K562 (cell line): ENCODE results near the gene CCDC194. TPM values are rescaled to one million over a fixed set of nuclear protein-coding genes. Genes with fewer than 3 reads are reported as not detected.

Experiments used
- ESRRB ChIP-seq: fragments of 250-450 bp; sonication (Bioruptor Pico); IDR thresholded peaks from 2 replicates; pipeline ENCODE4 v1.5.0; 2020; ENCODE audit warnings: mild to moderate bottlenecking, moderate library complexity, borderline replicate concordance
- FOS ChIP-seq: IDR thresholded peaks from 3 replicates; pipeline ENCODE4 v1.6.1; 2011; ENCODE audit not compliant: insufficient read length; ENCODE audit errors: extremely low read depth
- FOXA3 ChIP-seq, 2 experiments: fragments of 450-650 bp in 1 of 2; sonication (generic) in 1 of 2; formaldehyde crosslinking; IDR thresholded peaks in 1 of 2; conservative IDR thresholded peaks in 1 of 2; 2 replicates each; pipeline versions ENCODE4 v1.4.0 to v1.8.0; 2020 to 2022; ENCODE audit warnings: mild to moderate bottlenecking in 2 of 2, missing genetic modification reagents in 1 of 2
- FOXJ3 ChIP-seq: sonication (generic); formaldehyde crosslinking; IDR thresholded peaks from 2 replicates; pipeline ENCODE4 v1.4.0; 2020; ENCODE audit warnings: mild to moderate bottlenecking, missing genetic modification reagents
- HCFC1 ChIP-seq: IDR thresholded peaks from 2 replicates; pipeline ENCODE4 v1.6.1; 2012; ENCODE audit warnings: low read depth, low read length, improper control_type of control experiment
- HDAC2 ChIP-seq: fragments of 450-650 bp; IDR thresholded peaks from 2 replicates; pipeline ENCODE4 v1.6.1; 2016; ENCODE audit warnings: mild to moderate bottlenecking
- MTA1 ChIP-seq: fragments of 450-650 bp; IDR thresholded peaks from 2 replicates; pipeline ENCODE4 v1.6.1; 2017; ENCODE audit warnings: borderline replicate concordance
- NCOR1 ChIP-seq: fragments of 450-650 bp; IDR thresholded peaks from 2 replicates; pipeline ENCODE4 v1.6.1; 2016; ENCODE audit warnings: mild to moderate bottlenecking, moderate library complexity
- PCBP1 ChIP-seq: fragments of 200-400 bp; formaldehyde crosslinking; IDR thresholded peaks from 2 replicates; pipeline ENCODE4 v1.6.1; 2018; ENCODE audit warnings: mild to moderate bottlenecking, low read depth, low read length; ENCODE audit not compliant: poor library complexity, severe bottlenecking
- RCOR1 ChIP-seq, 2 experiments: IDR thresholded peaks; 2 replicates each; pipeline ENCODE4 v1.6.1; 2012; ENCODE audit warnings: low read depth in 2 of 2, low read length in 2 of 2, borderline replicate concordance in 1 of 2, improper control_type of control experiment in 1 of 2
- SREBF1 ChIP-seq: fragments of 150-350 bp; IDR thresholded peaks from 2 replicates; pipeline ENCODE4 v1.6.1; 2014; ENCODE audit warnings: antibody characterized with exemption, low read depth, low read length, borderline replicate concordance
- SUPT5H ChIP-seq: fragments of 450-650 bp; IDR thresholded peaks from 2 replicates; pipeline ENCODE4 v1.6.1; 2016
- TEAD1 ChIP-seq, 2 experiments: fragments of 450-650 bp in 1 of 2; sonication (generic) in 1 of 2; formaldehyde crosslinking; IDR thresholded peaks; 2 replicates each; pipeline versions ENCODE4 v1.4.0 to v1.8.0; 2020 to 2022; ENCODE audit warnings: mild to moderate bottlenecking in 2 of 2, missing genetic modification reagents in 1 of 2
- XRCC5 ChIP-seq: fragments of 200-400 bp; formaldehyde crosslinking; IDR thresholded peaks from 2 replicates; pipeline ENCODE4 v1.6.1; 2017; ENCODE audit warnings: low read depth, mild to moderate bottlenecking, low read length
- ZKSCAN8 ChIP-seq: fragments of 200-800 bp; sonication (Bioruptor generic); IDR thresholded peaks from 2 replicates; pipeline ENCODE4 v1.6.1; 2016; ENCODE audit warnings: missing genetic modification characterization, missing compliant biosample characterization
- ZNF121 ChIP-seq: sonication (generic); formaldehyde crosslinking; conservative IDR thresholded peaks from 2 replicates; pipeline ENCODE4 v1.8.0; 2022; ENCODE audit warnings: missing genetic modification reagents
- ZNF175 ChIP-seq: fragments of 200-800 bp; sonication (Bioruptor generic); IDR thresholded peaks from 2 replicates; pipeline ENCODE4 v1.6.1; 2016; ENCODE audit warnings: low read depth, mild to moderate bottlenecking, missing genetic modification characterization, missing compliant biosample characterization
- ZNF263 ChIP-seq: sonication (generic); formaldehyde crosslinking; IDR thresholded peaks from 2 replicates; pipeline ENCODE4 v1.8.0; 2022; ENCODE audit warnings: mild to moderate bottlenecking, missing genetic modification reagents, borderline replicate concordance
- ZNF347 ChIP-seq: fragments of 450-650 bp; formaldehyde crosslinking; IDR thresholded peaks from 2 replicates; pipeline ENCODE4 v1.4.0; 2020; ENCODE audit warnings: low read depth, mild to moderate bottlenecking, moderate library complexity
- polyA plus RNA-seq, 8 experiments: library from polyadenylated mRNA; depleted of rRNA in 4 of 8; stranded (reverse) in 5 of 8; unstranded in 3 of 8; fragments of >200 nt; fragmentation: Nextera tagmentation in 2 of 8; fragmentation: Illumina TruSeq in 1 of 8; extraction: Ambion mirVana in 2 of 8; extraction: Trizol in 1 of 8; gene quantifications; 2 replicates each; pipeline versions ENCODE4 v1.2.1 to v1.2.3, GENCODE V29; 2011 to 2014; ENCODE audit warnings: inconsistent platforms in 1 of 8, missing spikeins in 1 of 8
- total RNA-seq, 7 experiments: library from RNA; depleted of rRNA in 6 of 7; stranded (reverse); fragments of >200 nt in 6 of 7; fragmentation: Illumina TruSeq in 2 of 7; extraction: Trizol in 2 of 7; gene quantifications; 2 replicates each; pipeline versions ENCODE4 v1.2.1 to v1.2.3, GENCODE V29; 2011 to 2021; ENCODE audit warnings: low replicate concordance in 1 of 7
- TF ChIP-seq, protein P1 (sequence below), 3 experiments: IDR thresholded peaks in 2 of 3; conservative IDR thresholded peaks in 1 of 3; 2 replicates each; pipeline ENCODE4 v1.5.1; 2011 to 2012; ENCODE audit warnings: low read length in 3 of 3, mild to moderate bottlenecking in 3 of 3, control low read depth in 2 of 3, improper control_type of control experiment in 1 of 3, inconsistent platforms in 1 of 3, low read depth in 1 of 3, mixed read lengths in 1 of 3, moderate library complexity in 1 of 3; ENCODE audit not compliant: insufficient read depth in 2 of 3
- TF ChIP-seq, protein P2 (sequence below), 3 experiments: fragments of 200-800 bp in 1 of 3; sonication (Bioruptor generic) in 1 of 3; sonication (generic) in 1 of 3; formaldehyde crosslinking in 1 of 3; IDR thresholded peaks; 2 replicates each; pipeline versions ENCODE4 v1.6.1 to v1.8.0; 2016 to 2022; ENCODE audit warnings: mild to moderate bottlenecking in 2 of 3, missing compliant biosample characterization in 2 of 3, missing genetic modification characterization in 2 of 3, missing genetic modification reagents in 1 of 3
- TF ChIP-seq, protein P3 (sequence below): fragments of 450-650 bp; IDR thresholded peaks from 2 replicates; pipeline ENCODE4 v1.6.1; 2016
- TF ChIP-seq, protein P4 (sequence below): fragments of 200-800 bp; sonication (Bioruptor generic); IDR thresholded peaks from 2 replicates; pipeline ENCODE4 v1.6.1; 2017; ENCODE audit warnings: missing genetic modification characterization, missing compliant biosample characterization

Gene CCDC194
- total and polyA plus RNA-seq, 9 of the 15 experiments (the other 6 are each of a cell fraction or from before 2014, with no cell fraction given) = 0.13 to 1.3 (median 0.39) TPM; not detected in 3

DNA sequence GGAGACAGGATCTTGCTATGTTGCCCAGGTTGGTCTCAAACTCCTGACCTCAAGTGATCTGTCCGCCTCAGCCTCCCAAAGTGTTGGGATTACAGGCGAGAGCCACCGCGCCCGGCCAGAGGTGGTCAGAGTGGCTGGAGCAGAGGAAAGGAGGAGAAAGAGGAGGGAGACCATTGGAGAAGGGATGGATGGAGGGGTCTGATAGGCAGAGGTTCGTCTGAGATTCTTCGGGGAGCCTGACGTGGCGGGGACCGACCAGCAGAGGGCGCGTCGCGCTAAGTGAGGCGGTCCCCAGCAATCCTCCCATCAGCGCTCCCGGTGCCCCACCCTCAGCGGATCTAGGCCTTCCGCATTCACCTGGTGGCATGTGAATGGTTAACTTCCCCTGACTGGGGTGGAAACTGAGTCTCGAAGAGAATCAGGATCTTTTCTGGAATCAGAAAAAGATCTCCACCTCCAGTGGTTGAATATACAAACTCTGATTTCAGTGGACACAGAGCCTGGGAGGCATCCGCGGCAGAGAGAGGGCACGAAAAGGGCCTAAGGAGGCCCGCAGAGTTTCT is 47.8 kb downstream of the CCDC194 start (continued):
- TF ChIP-seq, protein P1, sequence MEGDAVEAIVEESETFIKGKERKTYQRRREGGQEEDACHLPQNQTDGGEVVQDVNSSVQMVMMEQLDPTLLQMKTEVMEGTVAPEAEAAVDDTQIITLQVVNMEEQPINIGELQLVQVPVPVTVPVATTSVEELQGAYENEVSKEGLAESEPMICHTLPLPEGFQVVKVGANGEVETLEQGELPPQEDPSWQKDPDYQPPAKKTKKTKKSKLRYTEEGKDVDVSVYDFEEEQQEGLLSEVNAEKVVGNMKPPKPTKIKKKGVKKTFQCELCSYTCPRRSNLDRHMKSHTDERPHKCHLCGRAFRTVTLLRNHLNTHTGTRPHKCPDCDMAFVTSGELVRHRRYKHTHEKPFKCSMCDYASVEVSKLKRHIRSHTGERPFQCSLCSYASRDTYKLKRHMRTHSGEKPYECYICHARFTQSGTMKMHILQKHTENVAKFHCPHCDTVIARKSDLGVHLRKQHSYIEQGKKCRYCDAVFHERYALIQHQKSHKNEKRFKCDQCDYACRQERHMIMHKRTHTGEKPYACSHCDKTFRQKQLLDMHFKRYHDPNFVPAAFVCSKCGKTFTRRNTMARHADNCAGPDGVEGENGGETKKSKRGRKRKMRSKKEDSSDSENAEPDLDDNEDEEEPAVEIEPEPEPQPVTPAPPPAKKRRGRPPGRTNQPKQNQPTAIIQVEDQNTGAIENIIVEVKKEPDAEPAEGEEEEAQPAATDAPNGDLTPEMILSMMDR (IDR thresholded peaks at IDR 0.05 in 2 of 3, conservative IDR thresholded peaks at IDR 0.05 in 1 of 3; ENCODE audit: insufficient read depth in 2 of 3, low read depth in 1 of 3, low read length in 3 of 3) = peak; percentile 88 to 95 (median 90)
- TF ChIP-seq SREBF1 (no peak), FOXA3 (CRISPR knock-in tag; conservative IDR thresholded peaks at IDR 0.05 in 1 of 2, IDR thresholded peaks at IDR 0.05 in 1 of 2) (no peak), FOXJ3 (no peak), NCOR1 (peak; percentile 14; the same call in 1 of the 2 replicates), ESRRB (CRISPR knock-in tag) (no peak), RCOR1 (IDR thresholded peaks at IDR 0.05; ENCODE audit: borderline replicate concordance in 1 of 2, low read depth in 2 of 2, low read length in 2 of 2) (peak in 1 of 2 experiments; percentile 73; a peak in 1 of 4 replicates), ZKSCAN8 (no peak), PCBP1 (no peak), ZNF263 (CRISPR knock-in tag) (peak; percentile 63; the same call in 1 of the 2 replicates), SUPT5H (no peak), ZNF175 (CRISPR knock-in tag) (no peak), XRCC5 (peak; percentile 76; the same call in 1 of the 2 replicates), HDAC2 (peak; percentile 75; the same call in 1 of the 2 replicates), HCFC1 (0 out of 2 replicates have a peak, but pooled peaks have one; percentile 22), ZNF347 (CRISPR knock-in tag) (no peak), MTA1 (no peak), FOS (no peak), ZNF121 (CRISPR knock-in tag) (peak; percentile 100), TEAD1 (CRISPR knock-in tag; IDR thresholded peaks at IDR 0.05) (0 out of 4 replicates have a peak, but pooled peaks of 1 of the 2 experiments have one; percentile 58)
- TF ChIP-seq, protein P2, sequence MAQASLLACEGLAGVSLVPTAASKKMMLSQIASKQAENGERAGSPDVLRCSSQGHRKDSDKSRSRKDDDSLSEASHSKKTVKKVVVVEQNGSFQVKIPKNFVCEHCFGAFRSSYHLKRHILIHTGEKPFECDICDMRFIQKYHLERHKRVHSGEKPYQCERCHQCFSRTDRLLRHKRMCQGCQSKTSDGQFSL (CRISPR knock-in tag; IDR thresholded peaks at IDR 0.05) = peak; percentile 47; the same call in 1 of the 2 replicates
- TF ChIP-seq, protein P2 (tag; IDR thresholded peaks at IDR 0.05) = no peak
- TF ChIP-seq, protein P3, sequence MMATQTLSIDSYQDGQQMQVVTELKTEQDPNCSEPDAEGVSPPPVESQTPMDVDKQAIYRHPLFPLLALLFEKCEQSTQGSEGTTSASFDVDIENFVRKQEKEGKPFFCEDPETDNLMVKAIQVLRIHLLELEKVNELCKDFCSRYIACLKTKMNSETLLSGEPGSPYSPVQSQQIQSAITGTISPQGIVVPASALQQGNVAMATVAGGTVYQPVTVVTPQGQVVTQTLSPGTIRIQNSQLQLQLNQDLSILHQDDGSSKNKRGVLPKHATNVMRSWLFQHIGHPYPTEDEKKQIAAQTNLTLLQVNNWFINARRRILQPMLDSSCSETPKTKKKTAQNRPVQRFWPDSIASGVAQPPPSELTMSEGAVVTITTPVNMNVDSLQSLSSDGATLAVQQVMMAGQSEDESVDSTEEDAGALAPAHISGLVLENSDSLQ = peak; percentile 29
- TF ChIP-seq, protein P4, sequence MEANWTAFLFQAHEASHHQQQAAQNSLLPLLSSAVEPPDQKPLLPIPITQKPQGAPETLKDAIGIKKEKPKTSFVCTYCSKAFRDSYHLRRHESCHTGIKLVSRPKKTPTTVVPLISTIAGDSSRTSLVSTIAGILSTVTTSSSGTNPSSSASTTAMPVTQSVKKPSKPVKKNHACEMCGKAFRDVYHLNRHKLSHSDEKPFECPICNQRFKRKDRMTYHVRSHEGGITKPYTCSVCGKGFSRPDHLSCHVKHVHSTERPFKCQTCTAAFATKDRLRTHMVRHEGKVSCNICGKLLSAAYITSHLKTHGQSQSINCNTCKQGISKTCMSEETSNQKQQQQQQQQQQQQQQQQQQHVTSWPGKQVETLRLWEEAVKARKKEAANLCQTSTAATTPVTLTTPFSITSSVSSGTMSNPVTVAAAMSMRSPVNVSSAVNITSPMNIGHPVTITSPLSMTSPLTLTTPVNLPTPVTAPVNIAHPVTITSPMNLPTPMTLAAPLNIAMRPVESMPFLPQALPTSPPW = peak; percentile 68
